GM18507 (cell line): ENCODE measurements around the gene LYPD1.
"Not testable (repeated sequence)": the region's sequence is repeated elsewhere in the genome, so short reads cannot be mapped to it uniquely, and the experiment has no call there.

Source experiments
- DNase-seq: peaks from one replicate; pipeline ENCODE4 v3.0.0; 2011; ENCODE audit warnings: low read depth; ENCODE audit not compliant: insufficient read length; ENCODE audit errors: extremely low spot score
- FAIRE-seq: peaks from 2 replicates; lab custom pipeline; 2011; peaks lifted over from hg19 to GRCh38; lab: Jason Lieb, UNC

Gene LYPD1

GRCh38 chr2:132669908-132670495 lies at the start of gene LYPD1:
Gene LYPD1 (minus strand): TSS chr2:132670205. CDS start chr2:132669932, 273 bp downstream.
- no peak for DNase-seq
- FAIRE-seq, result no peak

- DNase-seq (no peak), FAIRE-seq (no peak)
These were observed 49.5 kb upstream of the LYPD1 start for GRCh38 chr2:132719480-132719879.

- no peak for DNase-seq
These were observed 46.9 kb upstream of the LYPD1 start for GRCh38 chr2:132716954-132717353.

GRCh38 chr2:132715386-132716351 lies 45.7 kb upstream of the LYPD1 start:
- FAIRE-seq (peak; percentile 70), DNase-seq (peak; percentile 18)

More at GRCh38 chr2:132716954-132717353, 46.9 kb upstream of the LYPD1 start:
- no peak for FAIRE-seq

DNA sequence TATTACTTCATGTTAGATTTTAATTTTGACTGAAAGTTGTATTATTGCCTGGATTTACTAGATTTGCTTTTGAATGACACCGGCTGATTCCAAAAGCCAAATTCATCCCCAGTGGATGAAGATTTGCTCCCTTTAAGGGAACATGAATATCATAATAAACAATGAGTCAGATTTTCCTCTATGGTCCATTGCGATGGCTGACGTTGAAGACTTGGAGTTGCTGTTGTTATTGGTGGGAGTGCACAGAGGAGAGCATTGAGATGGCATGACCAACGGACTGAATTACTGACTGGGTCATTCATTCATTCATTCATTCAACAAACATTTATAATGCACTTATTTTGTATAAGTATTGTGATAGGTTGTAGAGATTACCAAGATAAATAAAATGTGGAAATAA lies 33.4 kb upstream of the LYPD1 start:
- no peak for DNase-seq
- FAIRE-seq, result no peak

DNA sequence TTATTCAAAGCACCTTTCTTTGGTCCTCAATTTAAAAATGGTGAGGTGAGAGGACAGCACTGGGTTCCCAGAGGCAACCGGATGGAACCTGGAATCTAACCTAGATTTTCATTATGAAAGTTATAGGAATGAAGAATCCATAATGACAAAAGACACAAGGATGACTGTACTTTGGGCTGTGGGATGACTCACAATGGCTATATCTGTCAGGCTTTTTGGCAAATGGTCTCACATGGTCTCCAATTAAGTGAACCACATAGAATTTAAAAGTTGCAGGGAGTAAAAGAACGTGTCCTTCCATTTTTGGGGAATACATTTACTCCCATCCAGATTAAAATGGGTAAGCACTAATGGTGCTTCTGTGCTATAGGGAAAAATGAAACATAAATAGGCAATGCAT lies 31.8 kb upstream of the LYPD1 start:
- FAIRE-seq (no peak), DNase-seq (no peak)

- not testable (repeated sequence) for FAIRE-seq, DNase-seq
These were observed 29.8 kb upstream of the LYPD1 start for GRCh38 chr2:132699802-132700201.

- DNase-seq, FAIRE-seq: not testable (repeated sequence)
These were observed 28.3 kb upstream of the LYPD1 start for GRCh38 chr2:132698347-132698746.

DNA sequence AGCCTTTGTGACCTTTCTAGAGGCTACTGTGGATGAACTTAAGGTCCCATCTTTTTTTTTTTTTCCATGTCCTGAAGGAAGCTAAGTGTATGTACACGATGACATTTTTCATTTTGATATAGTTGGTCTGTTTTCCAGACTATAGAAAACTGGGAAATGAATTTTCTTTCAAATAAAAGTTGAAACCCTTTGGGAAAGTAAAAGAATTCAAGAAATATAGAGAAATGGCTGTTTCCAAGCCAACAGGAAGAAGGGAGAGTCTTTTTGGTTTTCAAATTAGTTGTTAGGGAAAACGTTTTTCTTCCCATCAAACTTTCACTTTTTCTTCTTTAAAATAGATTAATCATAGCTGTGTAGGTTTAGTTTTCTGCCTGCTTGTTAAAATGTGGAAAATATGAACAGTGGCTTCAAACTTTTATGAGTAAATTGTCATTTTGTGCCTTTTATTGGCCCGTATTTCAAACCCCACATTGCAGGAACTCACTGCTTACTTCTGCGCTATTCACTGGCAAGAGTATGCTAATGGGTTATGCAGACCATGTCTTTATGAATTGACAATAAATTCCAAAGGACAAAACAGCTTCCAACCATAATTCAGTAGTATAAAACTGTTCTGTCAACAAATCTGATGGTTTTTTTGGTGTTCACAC lies 27.7 kb upstream of the LYPD1 start:
- DNase-seq (no peak), FAIRE-seq (no peak)

DNA sequence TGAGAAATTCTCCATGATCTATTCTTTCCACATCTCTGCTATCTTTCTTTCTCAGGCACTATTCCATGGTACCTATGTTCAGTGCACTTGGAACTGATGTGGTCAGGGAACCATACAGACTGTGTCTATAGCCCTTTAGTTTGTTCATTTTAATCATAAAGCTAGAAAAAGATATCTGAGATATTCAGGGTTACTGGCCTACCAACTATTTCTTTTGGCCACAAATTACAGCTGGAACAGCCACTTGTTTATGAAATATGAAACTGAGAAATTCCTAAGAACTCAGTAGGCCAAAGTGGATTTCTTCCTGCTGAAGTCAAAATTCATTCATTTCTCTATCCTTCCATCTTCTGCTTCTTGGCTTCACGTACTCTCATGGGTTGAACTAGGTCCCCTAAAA lies 22.8 kb upstream of the LYPD1 start:
- FAIRE-seq (no peak), DNase-seq (no peak)

- DNase-seq, result no peak
- no peak for FAIRE-seq
These were observed 21.6 kb upstream of the LYPD1 start for GRCh38 chr2:132691556-132691955.

GRCh38 chr2:132690664-132691303 lies 20.8 kb upstream of the LYPD1 start:
- FAIRE-seq (no peak), DNase-seq (no peak)

DNA sequence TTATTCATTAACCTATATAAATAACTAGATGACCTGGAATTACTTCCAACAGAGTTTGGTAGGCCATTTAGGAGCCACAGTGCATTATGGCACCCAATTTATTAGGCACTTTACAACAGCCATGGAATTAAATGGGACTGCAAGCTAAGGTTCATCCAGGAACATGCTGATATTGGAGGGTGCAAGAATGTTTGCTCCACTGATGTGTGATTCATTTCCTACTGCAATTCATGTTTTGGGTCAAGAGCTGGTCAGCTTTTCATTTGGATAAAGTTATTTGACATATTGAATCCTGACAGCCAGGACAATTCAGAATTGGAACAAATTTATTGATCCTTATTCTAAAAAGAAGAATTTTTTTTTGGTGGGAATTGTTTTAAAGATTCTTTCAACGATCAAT lies 11.8 kb upstream of the LYPD1 start:
- no peak for DNase-seq
- no peak for FAIRE-seq

DNA sequence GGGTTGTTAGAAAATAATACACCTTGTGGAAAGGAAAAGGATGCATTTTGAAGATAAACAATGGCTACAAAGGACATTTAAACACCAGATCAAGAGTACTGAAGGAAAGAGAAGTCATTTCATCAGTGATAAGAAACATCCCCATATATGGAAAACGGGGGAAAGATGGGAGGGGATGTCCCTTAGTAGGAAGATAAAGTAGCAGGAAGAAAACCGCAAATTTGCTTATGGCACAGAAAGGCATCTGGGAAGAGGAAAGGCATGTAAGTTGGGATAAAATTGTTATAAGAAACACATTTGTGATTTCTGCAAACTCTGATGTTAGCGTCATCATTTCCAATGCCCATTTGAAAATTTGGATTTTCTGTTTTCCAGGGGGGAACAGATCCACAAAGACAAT lies 10.5 kb upstream of the LYPD1 start:
- no peak for DNase-seq
- FAIRE-seq, result no peak

DNA sequence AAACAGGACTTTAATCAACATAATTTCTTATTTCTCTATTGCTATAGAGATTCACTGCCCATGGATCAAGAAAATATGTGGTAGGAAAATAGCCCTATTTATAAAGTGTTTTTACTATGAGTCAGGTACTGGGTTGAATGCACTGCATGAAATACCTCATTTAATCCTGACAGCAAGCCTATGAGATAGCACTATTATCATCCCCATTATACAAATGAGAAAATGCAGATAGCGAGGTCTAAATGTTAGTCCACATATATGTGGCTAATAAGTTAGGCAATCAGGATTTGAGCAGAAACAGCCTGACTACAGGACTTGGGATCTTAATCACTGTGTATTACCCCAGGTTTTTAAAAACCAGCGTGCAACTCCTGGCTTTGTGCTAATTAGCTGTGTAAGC lies 8.5 kb upstream of the LYPD1 start:
- DNase-seq (no peak), FAIRE-seq (no peak)

GRCh38 chr2:132677661-132678060 lies 7.7 kb upstream of the LYPD1 start:
- FAIRE-seq (no peak), DNase-seq (no peak)

DNA sequence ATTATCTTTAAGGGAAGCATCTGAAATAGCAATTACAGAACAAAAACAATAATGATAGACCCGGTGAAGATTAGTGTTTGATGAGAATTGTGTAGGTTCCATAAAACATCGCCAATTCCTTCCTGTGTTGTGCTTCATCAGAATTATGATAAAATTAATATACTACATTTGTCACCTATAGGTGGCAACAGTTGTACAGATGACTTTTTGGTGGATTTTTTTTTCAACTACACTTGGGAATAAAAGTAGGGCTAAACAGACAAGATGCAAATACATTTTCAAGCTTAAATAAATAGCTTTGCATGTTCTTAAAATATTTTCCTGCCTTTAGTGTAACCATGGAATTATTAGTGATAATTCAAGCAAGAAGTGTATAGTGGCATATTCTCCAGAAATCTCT lies 7.0 kb upstream of the LYPD1 start:
- no peak for FAIRE-seq
- DNase-seq, result no peak

GRCh38 chr2:132671151-132671835 lies 1.3 kb upstream of the LYPD1 start:
- FAIRE-seq, result no peak
- no peak for DNase-seq

- DNase-seq, result no peak
- no peak for FAIRE-seq
These were observed 618 bp upstream of the LYPD1 start for GRCh38 chr2:132670496-132671150.
